ENCODE measurements around the gene AMDHD2. TPM values are rescaled to one million over a fixed set of nuclear protein-coding genes. Genes with fewer than 3 reads are reported as not detected.
"Not testable (repeated sequence)": the region's sequence is repeated elsewhere in the genome, so short reads cannot be mapped to it uniquely, and the experiment has no call there.

AMDHD2 gene
- total RNA-seq, 4 donors from 2014 or later: 7.9 to 36.5 (median 22.0) TPM

- Histone ChIP-seq H3K4me1 (peaks cover 7 to 10% of the 10 kb centered on the region in 2 donors), H3K9me3 (no peaks in the 10 kb centered on the region), H3K4me3 (no peak overlapping the region), H3K27ac (peak overlapping the region; percentile 27 to 45), H3K27me3 (no peaks in the 10 kb centered on the region), H3K36me3 (no peaks in the 10 kb centered on the region)
- intact Hi-C loops (cut with DNase I; ENCODE audit: low total_unique reads): no loop called here
- peak; percentile 57 to 69 for DNase-seq
- TF ChIP-seq CTCF (IDR thresholded peaks at IDR 0.05) (no peak), POLR2A (IDR thresholded peaks at IDR 0.05) (no peak)
These were observed 15.4 kb downstream of the AMDHD2 start for GRCh38 chr16:2535625-2536013.

- peak; percentile 92 to 96 for DNase-seq
- no peaks in the 10 kb centered on the region for H3K9me3 ChIP-seq
- peak within 1 kb of the TSS; percentile 80 to 89 for H3K27ac ChIP-seq
- intact Hi-C loops (cut with DNase I; ENCODE audit: low total_unique reads): no loop called here
- peaks cover 7 to 10% of the 10 kb centered on the region in 2 donors for H3K4me1 ChIP-seq
- H3K4me3 ChIP-seq: peak within 1 kb of the TSS; percentile 61 to 66
- H3K27me3 ChIP-seq: no peaks in the 10 kb centered on the region
- no peaks in the 10 kb centered on the region for H3K36me3 ChIP-seq
- TF ChIP-seq CTCF (IDR thresholded peaks at IDR 0.05): no peak
- TF ChIP-seq POLR2A (IDR thresholded peaks at IDR 0.05): peak; percentile 21 to 56
These were observed 17.5 kb downstream of the AMDHD2 start, which contains the start of gene PDPK1 for GRCh38 chr16:2537451-2538379. PDPK1 (plus strand) TSS chr16:2538021; CDS start chr16:2538113, 92 bp downstream.

- peak overlapping the region in 1 of 2 donors; percentile 61 for H3K4me3 ChIP-seq
- intact Hi-C loops (cut with DNase I; ENCODE audit: low total_unique reads); H3K4me1 ChIP-seq: not testable (repeated sequence)
These were observed 19.1 kb downstream of the AMDHD2 start for GRCh38 chr16:2539192-2539844.

GRCh38 chr16:2539845-2540458, 19.8 kb downstream of the AMDHD2 start:
- H3K4me1 ChIP-seq; H3K9me3 ChIP-seq; H3K27ac ChIP-seq; H3K27me3 ChIP-seq; H3K36me3 ChIP-seq; intact Hi-C loops (cut with DNase I; ENCODE audit: low total_unique reads); H3K4me3 ChIP-seq: not testable (repeated sequence)
- DNase-seq: peak in 1 of 2 donors; percentile 27
- peak in 2 of 4 experiments; percentile 15 to 24 for TF ChIP-seq CTCF (IDR thresholded peaks at IDR 0.05)

More at GRCh38 chr16:2539192-2539844, 19.1 kb downstream of the AMDHD2 start:
- DNase-seq, H3K27ac ChIP-seq, H3K9me3 ChIP-seq, H3K36me3 ChIP-seq, H3K27me3 ChIP-seq: not testable (repeated sequence)

- intact Hi-C loops (cut with DNase I; ENCODE audit: low total_unique reads); H3K4me1 ChIP-seq; H3K27ac ChIP-seq; H3K4me3 ChIP-seq; H3K27me3 ChIP-seq; DNase-seq; H3K9me3 ChIP-seq; H3K36me3 ChIP-seq: not testable (repeated sequence)
These were observed 20.7 kb downstream of the AMDHD2 start for GRCh38 chr16:2540912-2541311.

- H3K4me1 ChIP-seq; H3K36me3 ChIP-seq; H3K4me3 ChIP-seq; DNase-seq; H3K27ac ChIP-seq; intact Hi-C loops (cut with DNase I; ENCODE audit: low total_unique reads); H3K27me3 ChIP-seq; H3K9me3 ChIP-seq: not testable (repeated sequence)
These were observed 21.2 kb downstream of the AMDHD2 start for GRCh38 chr16:2541409-2541808.

- intact Hi-C loops (cut with DNase I; ENCODE audit: low total_unique reads); H3K36me3 ChIP-seq; H3K4me1 ChIP-seq; H3K27ac ChIP-seq; H3K9me3 ChIP-seq; H3K27me3 ChIP-seq; H3K4me3 ChIP-seq; DNase-seq: not testable (repeated sequence)
These were observed 23.6 kb downstream of the AMDHD2 start for GRCh38 chr16:2543771-2544170.

GRCh38 chr16:2550283-2550878, 30.2 kb downstream of the AMDHD2 start:
- intact Hi-C loops (cut with DNase I; ENCODE audit: low total_unique reads); H3K27me3 ChIP-seq; H3K4me1 ChIP-seq; H3K4me3 ChIP-seq; H3K27ac ChIP-seq; H3K9me3 ChIP-seq; DNase-seq; H3K36me3 ChIP-seq: not testable (repeated sequence)
